ENCODE data around the gene JMJD8. TPM values are rescaled to one million over a fixed set of nuclear protein-coding genes. Genes with fewer than 3 reads are reported as not detected.

Gene JMJD8
- polyA plus RNA-seq, 1 donor (not counting 4 experiments of a cell fraction or from before 2014, with no cell fraction given): 20.1 TPM

DNA sequence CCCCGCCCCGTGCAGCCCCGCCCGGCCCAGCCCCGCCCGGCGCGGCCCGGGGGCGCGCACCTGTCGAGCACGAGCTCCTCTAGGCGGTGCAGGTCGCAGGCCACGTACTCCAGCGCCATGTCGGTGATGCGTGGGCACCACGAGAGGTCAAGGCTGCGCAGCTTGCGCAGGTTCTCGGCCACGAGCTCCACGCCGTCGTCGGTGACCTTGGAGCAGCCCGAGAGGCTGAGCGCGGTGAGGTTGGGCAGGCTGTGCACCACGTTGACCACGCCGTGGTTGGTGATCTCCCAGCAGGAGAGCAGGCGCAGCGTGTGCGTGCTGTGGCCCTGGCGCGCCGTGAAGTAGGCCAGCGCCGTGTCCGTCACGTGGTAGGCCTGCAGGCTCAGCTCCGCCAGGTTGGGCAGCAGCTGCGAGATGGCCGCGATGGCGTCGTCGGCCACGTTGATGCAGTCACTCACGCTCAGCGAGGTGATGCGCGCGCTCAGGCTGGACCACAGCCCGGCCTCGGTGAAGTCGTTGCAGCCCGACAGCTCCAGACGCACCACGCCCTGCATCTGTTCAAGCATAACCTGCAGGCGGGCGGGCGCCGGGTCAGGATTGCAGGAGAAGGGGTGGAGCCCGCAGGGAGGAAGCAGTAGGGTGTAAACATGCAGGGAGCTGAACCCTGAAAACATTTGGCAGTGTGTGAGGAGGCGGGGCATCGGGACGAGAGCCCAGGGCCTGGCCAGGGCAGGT, 11.4 kb upstream of the JMJD8 start:
- H3K9ac ChIP-seq (ENCODE audit: control insufficient read depth, extremely low read depth, insufficient read depth, low read length): no peak overlapping the region
- peaks cover 6% of the 10 kb centered on the region for H3K4me1 ChIP-seq (ENCODE audit: control insufficient read depth, extremely low read depth, insufficient read depth, low read length)
- H3K4me3 ChIP-seq (ENCODE audit: control insufficient read depth in 2 of 3, extremely low read depth in 1 of 3, insufficient read depth in 2 of 3, low read depth in 1 of 3, low read length in 3 of 3): peak overlapping the region in 1 of 3 experiments; percentile 41
- H3K9me3 ChIP-seq (ENCODE audit: control insufficient read depth, low read depth, low read length): no peaks in the 10 kb centered on the region
- no peaks in the 10 kb centered on the region for H4K20me1 ChIP-seq (ENCODE audit: control insufficient read depth, extremely low read depth, insufficient read depth, low read length)
- no peaks in the 10 kb centered on the region for H3K9me1 ChIP-seq (ENCODE audit: control insufficient read depth, extremely low read depth, insufficient read depth, low read length)
- peak overlapping the region; percentile 39 for H3K4me2 ChIP-seq (ENCODE audit: control insufficient read depth, extremely low read depth, insufficient read depth, low read depth, low read length)
- H3K36me3 ChIP-seq (ENCODE audit: control insufficient read depth in 2 of 2, extremely low read depth in 1 of 2, insufficient read depth in 2 of 2, low read length in 2 of 2): no peaks in the 10 kb centered on the region
- no peaks in the 10 kb centered on the region for H3K79me2 ChIP-seq (ENCODE audit: control insufficient read depth, insufficient read depth, low read length)
- no peak for DNase-seq (ENCODE audit: low read depth, low spot score)
- dilution Hi-C loops (cut with MboI; ENCODE audit: extremely low pct_ligation_motif_present, low sequenced_read_pairs): no loop called here
- FAIRE-seq: peak; percentile 41
- peaks cover 57% of the 10 kb centered on the region for H3K27me3 ChIP-seq (ENCODE audit: control insufficient read depth, extremely low read depth, insufficient read depth, low read length)
- peak; percentile 73 for TF ChIP-seq EZH2 (IDR thresholded peaks at IDR 0.05; ENCODE audit: low read length)
- TF ChIP-seq, protein P1, sequence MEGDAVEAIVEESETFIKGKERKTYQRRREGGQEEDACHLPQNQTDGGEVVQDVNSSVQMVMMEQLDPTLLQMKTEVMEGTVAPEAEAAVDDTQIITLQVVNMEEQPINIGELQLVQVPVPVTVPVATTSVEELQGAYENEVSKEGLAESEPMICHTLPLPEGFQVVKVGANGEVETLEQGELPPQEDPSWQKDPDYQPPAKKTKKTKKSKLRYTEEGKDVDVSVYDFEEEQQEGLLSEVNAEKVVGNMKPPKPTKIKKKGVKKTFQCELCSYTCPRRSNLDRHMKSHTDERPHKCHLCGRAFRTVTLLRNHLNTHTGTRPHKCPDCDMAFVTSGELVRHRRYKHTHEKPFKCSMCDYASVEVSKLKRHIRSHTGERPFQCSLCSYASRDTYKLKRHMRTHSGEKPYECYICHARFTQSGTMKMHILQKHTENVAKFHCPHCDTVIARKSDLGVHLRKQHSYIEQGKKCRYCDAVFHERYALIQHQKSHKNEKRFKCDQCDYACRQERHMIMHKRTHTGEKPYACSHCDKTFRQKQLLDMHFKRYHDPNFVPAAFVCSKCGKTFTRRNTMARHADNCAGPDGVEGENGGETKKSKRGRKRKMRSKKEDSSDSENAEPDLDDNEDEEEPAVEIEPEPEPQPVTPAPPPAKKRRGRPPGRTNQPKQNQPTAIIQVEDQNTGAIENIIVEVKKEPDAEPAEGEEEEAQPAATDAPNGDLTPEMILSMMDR (optimal IDR thresholded peaks at IDR 0.05 in 1 of 3, IDR thresholded peaks at IDR 0.05 in 1 of 3, conservative IDR thresholded peaks at IDR 0.05 in 1 of 3; ENCODE audit: extremely low read depth in 1 of 3, insufficient read depth in 2 of 3, low read length in 3 of 3): no peak
- no peak overlapping the region for H3K27ac ChIP-seq (ENCODE audit: control insufficient read depth, insufficient read depth, low read length)
- peak overlapping the region; percentile 16 for H2AFZ ChIP-seq (ENCODE audit: control insufficient read depth, low read length)

DNA sequence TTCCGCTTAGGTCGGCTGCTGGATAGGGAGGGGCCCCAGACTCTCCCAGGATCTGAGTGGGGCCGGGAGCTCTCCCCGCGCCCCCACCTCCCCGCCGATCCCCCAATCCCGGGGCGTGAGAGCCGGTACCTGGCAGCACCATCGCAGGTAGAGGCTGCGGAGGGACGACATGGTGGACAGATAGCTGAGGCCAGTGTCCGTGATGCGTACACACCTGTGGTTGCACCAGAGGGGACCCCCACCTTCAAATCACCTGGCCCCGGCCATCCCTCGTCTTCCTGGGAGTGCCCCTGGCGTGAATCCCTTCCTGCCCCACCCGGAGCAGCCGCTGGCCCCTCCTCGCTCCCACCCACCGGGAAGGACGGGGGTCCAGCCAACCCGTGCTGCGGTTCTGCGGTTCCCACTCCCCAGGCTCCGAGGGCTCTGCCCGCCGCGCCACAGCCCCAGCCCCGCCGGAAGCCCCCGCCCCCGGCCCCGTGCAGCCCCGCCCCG, 10.8 kb upstream of the JMJD8 start:
- Histone ChIP-seq H2AFZ (ENCODE audit: control insufficient read depth, low read length) (no peak overlapping the region), H3K27ac (ENCODE audit: control insufficient read depth, insufficient read depth, low read length) (no peak overlapping the region), H3K9me3 (ENCODE audit: control insufficient read depth, low read depth, low read length) (no peaks in the 10 kb centered on the region), H3K9me1 (ENCODE audit: control insufficient read depth, extremely low read depth, insufficient read depth, low read length) (no peaks in the 10 kb centered on the region), H3K9ac (ENCODE audit: control insufficient read depth, extremely low read depth, insufficient read depth, low read length) (no peak overlapping the region), H3K4me1 (ENCODE audit: control insufficient read depth, extremely low read depth, insufficient read depth, low read length) (peaks cover 6% of the 10 kb centered on the region), H4K20me1 (ENCODE audit: control insufficient read depth, extremely low read depth, insufficient read depth, low read length) (no peaks in the 10 kb centered on the region), H3K27me3 (ENCODE audit: control insufficient read depth, extremely low read depth, insufficient read depth, low read length) (peaks cover 51% of the 10 kb centered on the region), H3K4me2 (ENCODE audit: control insufficient read depth, extremely low read depth, insufficient read depth, low read depth, low read length) (peak overlapping the region; percentile 27), H3K36me3 (ENCODE audit: control insufficient read depth in 2 of 2, extremely low read depth in 1 of 2, insufficient read depth in 2 of 2, low read length in 2 of 2) (no peaks in the 10 kb centered on the region), H3K79me2 (ENCODE audit: control insufficient read depth, insufficient read depth, low read length) (no peaks in the 10 kb centered on the region), H3K4me3 (ENCODE audit: control insufficient read depth in 2 of 3, extremely low read depth in 1 of 3, insufficient read depth in 2 of 3, low read depth in 1 of 3, low read length in 3 of 3) (no peak overlapping the region)
- dilution Hi-C loops (cut with MboI; ENCODE audit: extremely low pct_ligation_motif_present, low sequenced_read_pairs): no loop called here
- TF ChIP-seq, protein P1 (optimal IDR thresholded peaks at IDR 0.05 in 1 of 3, IDR thresholded peaks at IDR 0.05 in 1 of 3, conservative IDR thresholded peaks at IDR 0.05 in 1 of 3; ENCODE audit: extremely low read depth in 1 of 3, insufficient read depth in 2 of 3, low read length in 3 of 3): no peak
- no peak for TF ChIP-seq EZH2 (IDR thresholded peaks at IDR 0.05; ENCODE audit: low read length)
- DNase-seq (ENCODE audit: low read depth, low spot score) (no peak), FAIRE-seq (no peak)

All from keratinocyte (primary cell).